IPS DF 6.9 (cell line): ENCODE results near the gene PNLIPRP3.

Source experiments
- DNase-seq: peaks from one replicate; pipeline ENCODE4 v3.0.0-alpha.2; 2013; ENCODE audit warnings: low read depth, low spot score
- H3K27ac ChIP-seq: one replicate; pipeline ENCODE4 v1.5.1; 2013; ENCODE audit warnings: low read length, control low read depth
- H3K27me3 ChIP-seq: 2 replicates; pipeline ENCODE4 v1.6.1; 2013; ENCODE audit warnings: mild to moderate bottlenecking, low read length; ENCODE audit not compliant: control insufficient read depth, insufficient read depth
- H3K36me3 ChIP-seq: 2 replicates; pipeline ENCODE4 v1.6.1; 2013; ENCODE audit warnings: low read length; ENCODE audit not compliant: control insufficient read depth, insufficient read depth
- H3K4me1 ChIP-seq: 2 replicates; pipeline ENCODE4 v1.6.1; 2013; ENCODE audit warnings: low read length; ENCODE audit not compliant: control insufficient read depth, insufficient read depth
- H3K4me3 ChIP-seq: 2 replicates; pipeline ENCODE4 v1.5.1; 2013; ENCODE audit warnings: mild to moderate bottlenecking, low read length
- H3K9me3 ChIP-seq: 2 replicates; pipeline ENCODE4 v1.6.1; 2013; ENCODE audit warnings: low read length, inconsistent platforms; ENCODE audit not compliant: control insufficient read depth, insufficient read depth
- WGBS: extraction: QIAGEN DNeasy Blood & Tissue Kit; methylation state at CpG from one replicate; pipeline ENCODE4 v1.1.7; 2013; ENCODE audit warnings: mixed read lengths, missing lambda C conversion rate; ENCODE audit not compliant: insufficient read length, insufficient coverage; 5-methylcytosine and 5-hydroxymethylcytosine counted together

The PNLIPRP3 gene

GRCh38 chr10:116470768-116471415 is 43.2 kb downstream of the PNLIPRP3 start:
- Histone ChIP-seq H3K27me3 (no peaks in the 10 kb centered on the region), H3K4me3 (no peak overlapping the region), H3K27ac (no peak overlapping the region), H3K9me3 (no peaks in the 10 kb centered on the region), H3K4me1 (no peaks in the 10 kb centered on the region), H3K36me3 (no peaks in the 10 kb centered on the region)
- no peak for DNase-seq
- WGBS: no CpG with 5 or more reads among the region's 6 CpGs

- H3K27me3 ChIP-seq: no peaks in the 10 kb centered on the region
- H3K9me3 ChIP-seq: no peaks in the 10 kb centered on the region
- H3K4me1 ChIP-seq: no peaks in the 10 kb centered on the region
- H3K36me3 ChIP-seq: no peaks in the 10 kb centered on the region
- H3K27ac ChIP-seq: no peak overlapping the region
- WGBS: no CpG with 5 or more reads among the region's 4 CpGs
- no peak overlapping the region for H3K4me3 ChIP-seq
- DNase-seq: no peak
Measured at GRCh38 chr10:116472891-116473290, 45.2 kb downstream of the PNLIPRP3 start.

GRCh38 chr10:116475866-116476265 is 48.2 kb downstream of the PNLIPRP3 start:
- Histone ChIP-seq H3K27ac (no peak overlapping the region), H3K4me3 (no peak overlapping the region), H3K36me3 (no peaks in the 10 kb centered on the region), H3K9me3 (no peaks in the 10 kb centered on the region), H3K4me1 (no peaks in the 10 kb centered on the region), H3K27me3 (no peaks in the 10 kb centered on the region)
- no CpG with 5 or more reads among the region's 4 CpGs for WGBS
- DNase-seq: no peak

- no peaks in the 10 kb centered on the region for H3K4me1 ChIP-seq
- WGBS: no CpG with 5 or more reads among the region's 4 CpGs
- no peak overlapping the region for H3K4me3 ChIP-seq
- no peak overlapping the region for H3K27ac ChIP-seq
- no peaks in the 10 kb centered on the region for H3K9me3 ChIP-seq
- no peaks in the 10 kb centered on the region for H3K36me3 ChIP-seq
- no peaks in the 10 kb centered on the region for H3K27me3 ChIP-seq
- no peak for DNase-seq
Measured at GRCh38 chr10:116476461-116476860, 48.8 kb downstream of the PNLIPRP3 start.

GRCh38 chr10:116477986-116478664 is 50.5 kb downstream of the PNLIPRP3 start:
- H3K27ac ChIP-seq: no peak overlapping the region
- no CpG with 5 or more reads among the region's 12 CpGs for WGBS
- H3K27me3 ChIP-seq: no peaks in the 10 kb centered on the region
- DNase-seq: no peak
- H3K9me3 ChIP-seq: no peaks in the 10 kb centered on the region
- no peaks in the 10 kb centered on the region for H3K36me3 ChIP-seq
- no peaks in the 10 kb centered on the region for H3K4me1 ChIP-seq
- no peak overlapping the region for H3K4me3 ChIP-seq

GRCh38 chr10:116486770-116487448 is 59.3 kb downstream of the PNLIPRP3 start:
- H3K4me3 ChIP-seq: no peak overlapping the region
- DNase-seq: no peak
- H3K36me3 ChIP-seq: no peaks in the 10 kb centered on the region
- no CpG with 5 or more reads among the region's 7 CpGs for whole genome bisulfite sequencing
- no peaks in the 10 kb centered on the region for H3K4me1 ChIP-seq
- no peaks in the 10 kb centered on the region for H3K27me3 ChIP-seq
- H3K27ac ChIP-seq: no peak overlapping the region
- no peaks in the 10 kb centered on the region for H3K9me3 ChIP-seq

- H3K27ac ChIP-seq: no peak overlapping the region
- WGBS: no CpG with 5 or more reads among the region's 1 CpG
- no peaks in the 10 kb centered on the region for H3K36me3 ChIP-seq
- no peak overlapping the region for H3K4me3 ChIP-seq
- DNase-seq: no peak
- H3K27me3 ChIP-seq: no peaks in the 10 kb centered on the region
- no peaks in the 10 kb centered on the region for H3K4me1 ChIP-seq
- no peaks in the 10 kb centered on the region for H3K9me3 ChIP-seq
Measured at GRCh38 chr10:116487522-116488430, 60.1 kb downstream of the PNLIPRP3 start.

GRCh38 chr10:116489460-116489859 is 61.8 kb downstream of the PNLIPRP3 start:
- Histone ChIP-seq H3K9me3 (no peaks in the 10 kb centered on the region), H3K4me1 (no peaks in the 10 kb centered on the region), H3K4me3 (no peak overlapping the region), H3K27ac (no peak overlapping the region), H3K27me3 (no peaks in the 10 kb centered on the region), H3K36me3 (no peaks in the 10 kb centered on the region)
- no CpG with 5 or more reads among the region's 2 CpGs for WGBS
- no peak for DNase-seq

GRCh38 chr10:116490028-116490662 is 62.5 kb downstream of the PNLIPRP3 start:
- Histone ChIP-seq H3K4me3 (no peak overlapping the region), H3K9me3 (no peaks in the 10 kb centered on the region), H3K27me3 (no peaks in the 10 kb centered on the region), H3K36me3 (no peaks in the 10 kb centered on the region), H3K4me1 (no peaks in the 10 kb centered on the region), H3K27ac (no peak overlapping the region)
- WGBS: no CpG with 5 or more reads among the region's 2 CpGs
- no peak for DNase-seq

- Histone ChIP-seq H3K36me3 (no peaks in the 10 kb centered on the region), H3K4me1 (no peaks in the 10 kb centered on the region), H3K27ac (no peak overlapping the region), H3K9me3 (no peaks in the 10 kb centered on the region), H3K4me3 (no peak overlapping the region), H3K27me3 (no peaks in the 10 kb centered on the region)
- DNase-seq: no peak
- WGBS: no CpG with 5 or more reads among the region's 8 CpGs
Measured at GRCh38 chr10:116504786-116505185, 77.1 kb downstream of the PNLIPRP3 start.
